ENCODE results near the gene SERTM1. TPM values are rescaled to one million over a fixed set of nuclear protein-coding genes. Genes with fewer than 3 reads are reported as not detected.

SERTM1 gene
- polyA plus RNA-seq, 1 donor from 2014 or later, result not detected

GRCh38 chr13:36650611-36651010 lies 23.2 kb upstream of the SERTM1 start:
- H3K9ac ChIP-seq (ENCODE audit: low read length), result no peak overlapping the region
- H2AFZ ChIP-seq (ENCODE audit: low read depth, low read length), result no peak overlapping the region
- no peaks in the 10 kb centered on the region for H3K79me2 ChIP-seq (replicated peaks; ENCODE audit: insufficient read depth, low read length)
- H3K27me3 ChIP-seq (ENCODE audit: insufficient read depth, low read depth, low read length), result no peaks in the 10 kb centered on the region
- H4K20me1 ChIP-seq (ENCODE audit: insufficient read depth), result no peaks in the 10 kb centered on the region
- no peaks in the 10 kb centered on the region for H3K9me3 ChIP-seq (ENCODE audit: low read length)
- H3K27ac ChIP-seq (ENCODE audit: low read length), result no peak overlapping the region
- no peaks in the 10 kb centered on the region for H3F3A ChIP-seq (ENCODE audit: insufficient read depth, low read length, poor library complexity, severe bottlenecking)
- TF ChIP-seq TAF1 (IDR thresholded peaks at IDR 0.05; ENCODE audit: low read depth), result no peak
- no peak for TF ChIP-seq EZH2 (IDR thresholded peaks at IDR 0.05; ENCODE audit: borderline replicate concordance, insufficient read depth, low read length, poor library complexity, severe bottlenecking)
- no peak for TF ChIP-seq MXI1 (conservative IDR thresholded peaks at IDR 0.05; ENCODE audit: poor library complexity, severe bottlenecking)
- TF ChIP-seq POLR2AphosphoS5 (IDR thresholded peaks at IDR 0.05), result no peak
- no peak for TF ChIP-seq RAD21 (conservative IDR thresholded peaks at IDR 0.05)
- TF ChIP-seq, protein P1, sequence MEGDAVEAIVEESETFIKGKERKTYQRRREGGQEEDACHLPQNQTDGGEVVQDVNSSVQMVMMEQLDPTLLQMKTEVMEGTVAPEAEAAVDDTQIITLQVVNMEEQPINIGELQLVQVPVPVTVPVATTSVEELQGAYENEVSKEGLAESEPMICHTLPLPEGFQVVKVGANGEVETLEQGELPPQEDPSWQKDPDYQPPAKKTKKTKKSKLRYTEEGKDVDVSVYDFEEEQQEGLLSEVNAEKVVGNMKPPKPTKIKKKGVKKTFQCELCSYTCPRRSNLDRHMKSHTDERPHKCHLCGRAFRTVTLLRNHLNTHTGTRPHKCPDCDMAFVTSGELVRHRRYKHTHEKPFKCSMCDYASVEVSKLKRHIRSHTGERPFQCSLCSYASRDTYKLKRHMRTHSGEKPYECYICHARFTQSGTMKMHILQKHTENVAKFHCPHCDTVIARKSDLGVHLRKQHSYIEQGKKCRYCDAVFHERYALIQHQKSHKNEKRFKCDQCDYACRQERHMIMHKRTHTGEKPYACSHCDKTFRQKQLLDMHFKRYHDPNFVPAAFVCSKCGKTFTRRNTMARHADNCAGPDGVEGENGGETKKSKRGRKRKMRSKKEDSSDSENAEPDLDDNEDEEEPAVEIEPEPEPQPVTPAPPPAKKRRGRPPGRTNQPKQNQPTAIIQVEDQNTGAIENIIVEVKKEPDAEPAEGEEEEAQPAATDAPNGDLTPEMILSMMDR (IDR thresholded peaks at IDR 0.05; ENCODE audit: poor library complexity, severe bottlenecking), result no peak
- no peak for TF ChIP-seq EP300 (conservative IDR thresholded peaks at IDR 0.05; ENCODE audit: poor library complexity, severe bottlenecking)
- TF ChIP-seq, protein P2, sequence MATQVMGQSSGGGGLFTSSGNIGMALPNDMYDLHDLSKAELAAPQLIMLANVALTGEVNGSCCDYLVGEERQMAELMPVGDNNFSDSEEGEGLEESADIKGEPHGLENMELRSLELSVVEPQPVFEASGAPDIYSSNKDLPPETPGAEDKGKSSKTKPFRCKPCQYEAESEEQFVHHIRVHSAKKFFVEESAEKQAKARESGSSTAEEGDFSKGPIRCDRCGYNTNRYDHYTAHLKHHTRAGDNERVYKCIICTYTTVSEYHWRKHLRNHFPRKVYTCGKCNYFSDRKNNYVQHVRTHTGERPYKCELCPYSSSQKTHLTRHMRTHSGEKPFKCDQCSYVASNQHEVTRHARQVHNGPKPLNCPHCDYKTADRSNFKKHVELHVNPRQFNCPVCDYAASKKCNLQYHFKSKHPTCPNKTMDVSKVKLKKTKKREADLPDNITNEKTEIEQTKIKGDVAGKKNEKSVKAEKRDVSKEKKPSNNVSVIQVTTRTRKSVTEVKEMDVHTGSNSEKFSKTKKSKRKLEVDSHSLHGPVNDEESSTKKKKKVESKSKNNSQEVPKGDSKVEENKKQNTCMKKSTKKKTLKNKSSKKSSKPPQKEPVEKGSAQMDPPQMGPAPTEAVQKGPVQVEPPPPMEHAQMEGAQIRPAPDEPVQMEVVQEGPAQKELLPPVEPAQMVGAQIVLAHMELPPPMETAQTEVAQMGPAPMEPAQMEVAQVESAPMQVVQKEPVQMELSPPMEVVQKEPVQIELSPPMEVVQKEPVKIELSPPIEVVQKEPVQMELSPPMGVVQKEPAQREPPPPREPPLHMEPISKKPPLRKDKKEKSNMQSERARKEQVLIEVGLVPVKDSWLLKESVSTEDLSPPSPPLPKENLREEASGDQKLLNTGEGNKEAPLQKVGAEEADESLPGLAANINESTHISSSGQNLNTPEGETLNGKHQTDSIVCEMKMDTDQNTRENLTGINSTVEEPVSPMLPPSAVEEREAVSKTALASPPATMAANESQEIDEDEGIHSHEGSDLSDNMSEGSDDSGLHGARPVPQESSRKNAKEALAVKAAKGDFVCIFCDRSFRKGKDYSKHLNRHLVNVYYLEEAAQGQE (IDR thresholded peaks at IDR 0.05; ENCODE audit: borderline replicate concordance), result no peak
- no peak for TF ChIP-seq SMC3 (conservative IDR thresholded peaks at IDR 0.05; ENCODE audit: poor library complexity)
- H3K9me2 ChIP-seq (ENCODE audit: insufficient read depth, low read length), result no peaks in the 10 kb centered on the region
- no peaks in the 10 kb centered on the region for H3K36me3 ChIP-seq (ENCODE audit: insufficient read depth, low read length)
- H3K4me3 ChIP-seq (ENCODE audit: low read length), result no peak overlapping the region
- H3K4me2 ChIP-seq (ENCODE audit: low read length), result no peak overlapping the region

GRCh38 chr13:36665630-36666029 lies 8.2 kb upstream of the SERTM1 start:
- Histone ChIP-seq H3K4me2 (ENCODE audit: low read length) (no peak overlapping the region), H4K20me1 (ENCODE audit: insufficient read depth) (no peaks in the 10 kb centered on the region), H3K4me3 (ENCODE audit: low read length) (no peak overlapping the region), H3K27me3 (ENCODE audit: insufficient read depth, low read depth, low read length) (no peaks in the 10 kb centered on the region), H3F3A (ENCODE audit: insufficient read depth, low read length, poor library complexity, severe bottlenecking) (no peaks in the 10 kb centered on the region), H3K79me2 (replicated peaks; ENCODE audit: insufficient read depth, low read length) (no peaks in the 10 kb centered on the region), H3K36me3 (ENCODE audit: insufficient read depth, low read length) (no peaks in the 10 kb centered on the region), H3K9me2 (ENCODE audit: insufficient read depth, low read length) (no peaks in the 10 kb centered on the region), H3K27ac (ENCODE audit: low read length) (no peak overlapping the region), H3K9ac (ENCODE audit: low read length) (no peak overlapping the region), H3K9me3 (ENCODE audit: low read length) (no peaks in the 10 kb centered on the region), H2AFZ (ENCODE audit: low read depth, low read length) (no peak overlapping the region)
- TF ChIP-seq RAD21 (conservative IDR thresholded peaks at IDR 0.05) (no peak), POLR2AphosphoS5 (IDR thresholded peaks at IDR 0.05) (no peak), EP300 (conservative IDR thresholded peaks at IDR 0.05; ENCODE audit: poor library complexity, severe bottlenecking) (no peak), SMC3 (conservative IDR thresholded peaks at IDR 0.05; ENCODE audit: poor library complexity) (no peak), MXI1 (conservative IDR thresholded peaks at IDR 0.05; ENCODE audit: poor library complexity, severe bottlenecking) (no peak), TAF1 (IDR thresholded peaks at IDR 0.05; ENCODE audit: low read depth) (no peak), EZH2 (IDR thresholded peaks at IDR 0.05; ENCODE audit: borderline replicate concordance, insufficient read depth, low read length, poor library complexity, severe bottlenecking) (no peak)
- TF ChIP-seq, protein P2 (IDR thresholded peaks at IDR 0.05; ENCODE audit: borderline replicate concordance), result no peak
- TF ChIP-seq, protein P1 (IDR thresholded peaks at IDR 0.05; ENCODE audit: poor library complexity, severe bottlenecking), result no peak

All from neural cell (in vitro differentiated cells).